ENCODE results near the gene PTMS. TPM values are rescaled to one million over a fixed set of nuclear protein-coding genes. Genes with fewer than 3 reads are reported as not detected.

Gene PTMS
- total and polyA plus RNA-seq, 2 of the 13 experiments (the other 11 are each of a cell fraction or from before 2014, with no cell fraction given): 40.5 to 82.4 TPM

DNA sequence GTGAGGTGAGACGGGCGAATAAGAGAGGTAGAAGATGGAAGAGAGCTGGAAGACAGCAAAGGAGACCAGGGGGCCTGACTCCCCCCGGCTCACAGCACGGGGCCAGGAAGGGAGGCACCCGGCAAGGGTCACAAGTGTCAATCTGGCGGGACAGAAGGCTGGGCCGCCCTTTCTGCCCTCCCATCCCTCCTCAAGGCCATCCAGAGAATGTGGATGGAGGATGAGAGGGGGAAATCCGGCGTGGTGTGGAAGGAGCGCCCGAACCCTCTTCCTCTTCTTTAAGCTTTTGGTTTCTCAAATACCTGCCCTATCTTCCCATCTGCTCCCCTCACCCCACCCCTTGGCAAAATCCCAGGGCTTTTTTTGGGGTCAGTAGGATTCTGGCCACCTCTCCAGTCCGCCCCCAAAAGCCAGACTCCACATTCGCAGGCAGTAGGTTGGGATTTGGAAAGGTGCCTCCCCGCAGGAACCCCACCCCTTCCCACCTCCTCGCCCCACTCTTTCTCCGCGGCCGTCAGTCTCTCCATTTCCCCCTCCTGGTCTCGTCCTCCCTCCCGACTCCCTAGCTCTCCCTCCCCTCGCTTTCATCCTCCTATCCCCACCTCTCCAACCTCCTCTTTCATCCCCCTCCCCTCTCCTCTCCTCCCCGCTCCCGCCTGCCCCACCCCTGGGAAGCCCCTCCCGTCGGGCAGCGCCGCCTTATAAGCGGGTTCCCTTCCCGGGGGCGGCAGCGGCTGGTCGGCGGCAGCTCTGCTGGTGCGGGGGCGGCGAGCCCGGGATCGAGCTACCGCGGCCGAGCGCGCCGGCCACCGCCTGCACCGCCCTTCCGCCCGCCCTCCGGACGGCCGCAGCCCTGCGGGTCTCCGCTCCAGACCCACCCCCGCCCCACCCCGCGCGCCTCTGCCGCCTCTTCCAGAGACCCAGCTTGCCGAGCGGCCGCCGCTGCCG, at the start of gene PTMS (continued):
- TF ChIP-seq ARID3A (IDR thresholded peaks at IDR 0.05; ENCODE audit: low read depth, low read length) (no peak), SALL1 (CRISPR knock-in tag; IDR thresholded peaks at IDR 0.05) (peak; percentile 34; the same call in 1 of the 2 replicates), ZFP37 (CRISPR knock-in tag; IDR thresholded peaks at IDR 0.05; ENCODE audit: borderline replicate concordance) (no peak), RXRB (CRISPR knock-in tag; IDR thresholded peaks at IDR 0.05; ENCODE audit: borderline replicate concordance) (no peak), SPEN (CRISPR knock-in tag; IDR thresholded peaks at IDR 0.05; ENCODE audit: low read depth) (0 out of 2 replicates have a peak, but pooled peaks have one; percentile 5), MTF2 (CRISPR knock-in tag; IDR thresholded peaks at IDR 0.05; ENCODE audit: borderline replicate concordance) (no peak), RFXAP (CRISPR knock-in tag; IDR thresholded peaks at IDR 0.05; ENCODE audit: borderline replicate concordance) (no peak; the same call in 1 of the 2 replicates), ZNF275 (CRISPR knock-in tag; IDR thresholded peaks at IDR 0.05; ENCODE audit: borderline replicate concordance) (no peak), ZSCAN30 (CRISPR knock-in tag; IDR thresholded peaks at IDR 0.05) (no peak), NR2F2 (IDR thresholded peaks at IDR 0.05; ENCODE audit: borderline replicate concordance, low read depth) (no peak), TEAD2 (CRISPR knock-in tag; IDR thresholded peaks at IDR 0.05) (no peak), NONO (IDR thresholded peaks at IDR 0.05) (no peak), NONO (CRISPR knock-in tag; conservative IDR thresholded peaks at IDR 0.05) (no peak; the same call in 1 of the 2 replicates), ZNF607 (CRISPR knock-in tag; IDR thresholded peaks at IDR 0.05; ENCODE audit: borderline replicate concordance) (0 out of 2 replicates have a peak, but pooled peaks have one; percentile 48)
- TF ChIP-seq, protein P1, sequence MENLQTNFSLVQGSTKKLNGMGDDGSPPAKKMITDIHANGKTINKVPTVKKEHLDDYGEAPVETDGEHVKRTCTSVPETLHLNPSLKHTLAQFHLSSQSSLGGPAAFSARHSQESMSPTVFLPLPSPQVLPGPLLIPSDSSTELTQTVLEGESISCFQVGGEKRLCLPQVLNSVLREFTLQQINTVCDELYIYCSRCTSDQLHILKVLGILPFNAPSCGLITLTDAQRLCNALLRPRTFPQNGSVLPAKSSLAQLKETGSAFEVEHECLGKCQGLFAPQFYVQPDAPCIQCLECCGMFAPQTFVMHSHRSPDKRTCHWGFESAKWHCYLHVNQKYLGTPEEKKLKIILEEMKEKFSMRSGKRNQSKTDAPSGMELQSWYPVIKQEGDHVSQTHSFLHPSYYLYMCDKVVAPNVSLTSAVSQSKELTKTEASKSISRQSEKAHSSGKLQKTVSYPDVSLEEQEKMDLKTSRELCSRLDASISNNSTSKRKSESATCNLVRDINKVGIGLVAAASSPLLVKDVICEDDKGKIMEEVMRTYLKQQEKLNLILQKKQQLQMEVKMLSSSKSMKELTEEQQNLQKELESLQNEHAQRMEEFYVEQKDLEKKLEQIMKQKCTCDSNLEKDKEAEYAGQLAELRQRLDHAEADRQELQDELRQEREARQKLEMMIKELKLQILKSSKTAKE (CRISPR knock-in tag; IDR thresholded peaks at IDR 0.05; ENCODE audit: borderline replicate concordance): no peak
- TF ChIP-seq, protein P2, sequence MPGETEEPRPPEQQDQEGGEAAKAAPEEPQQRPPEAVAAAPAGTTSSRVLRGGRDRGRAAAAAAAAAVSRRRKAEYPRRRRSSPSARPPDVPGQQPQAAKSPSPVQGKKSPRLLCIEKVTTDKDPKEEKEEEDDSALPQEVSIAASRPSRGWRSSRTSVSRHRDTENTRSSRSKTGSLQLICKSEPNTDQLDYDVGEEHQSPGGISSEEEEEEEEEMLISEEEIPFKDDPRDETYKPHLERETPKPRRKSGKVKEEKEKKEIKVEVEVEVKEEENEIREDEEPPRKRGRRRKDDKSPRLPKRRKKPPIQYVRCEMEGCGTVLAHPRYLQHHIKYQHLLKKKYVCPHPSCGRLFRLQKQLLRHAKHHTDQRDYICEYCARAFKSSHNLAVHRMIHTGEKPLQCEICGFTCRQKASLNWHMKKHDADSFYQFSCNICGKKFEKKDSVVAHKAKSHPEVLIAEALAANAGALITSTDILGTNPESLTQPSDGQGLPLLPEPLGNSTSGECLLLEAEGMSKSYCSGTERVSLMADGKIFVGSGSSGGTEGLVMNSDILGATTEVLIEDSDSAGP (CRISPR knock-in tag; IDR thresholded peaks at IDR 0.05; ENCODE audit: borderline replicate concordance): 0 out of 2 replicates have a peak, but pooled peaks have one; percentile 18
- TF ChIP-seq, protein P3, sequence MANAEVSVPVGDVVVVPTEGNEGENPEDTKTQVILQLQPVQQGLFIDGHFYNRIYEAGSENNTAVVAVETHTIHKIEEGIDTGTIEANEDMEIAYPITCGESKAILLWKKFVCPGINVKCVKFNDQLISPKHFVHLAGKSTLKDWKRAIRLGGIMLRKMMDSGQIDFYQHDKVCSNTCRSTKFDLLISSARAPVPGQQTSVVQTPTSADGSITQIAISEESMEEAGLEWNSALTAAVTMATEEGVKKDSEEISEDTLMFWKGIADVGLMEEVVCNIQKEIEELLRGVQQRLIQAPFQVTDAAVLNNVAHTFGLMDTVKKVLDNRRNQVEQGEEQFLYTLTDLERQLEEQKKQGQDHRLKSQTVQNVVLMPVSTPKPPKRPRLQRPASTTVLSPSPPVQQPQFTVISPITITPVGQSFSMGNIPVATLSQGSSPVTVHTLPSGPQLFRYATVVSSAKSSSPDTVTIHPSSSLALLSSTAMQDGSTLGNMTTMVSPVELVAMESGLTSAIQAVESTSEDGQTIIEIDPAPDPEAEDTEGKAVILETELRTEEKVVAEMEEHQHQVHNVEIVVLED (CRISPR knock-in tag; IDR thresholded peaks at IDR 0.05; ENCODE audit: borderline replicate concordance): peak; percentile 3; the same call in 1 of the 2 replicates

Data from HepG2 (cell line).